CD4-positive, alpha-beta T cell treated with Interleukin-17A for 4 hours (primary cell): Measurements from ENCODE around the gene ATP6V1A.
"Not testable (repeated sequence)": the region's sequence is repeated elsewhere in the genome, so short reads cannot be mapped to it uniquely, and the experiment has no call there.

Experiments used
- DNase-seq: peaks from one replicate; pipeline ENCODE4 v3.0.0-alpha.2; 2020; ENCODE audit warnings: mixed read lengths

ATP6V1A gene

GRCh38 chr3:113829576-113830354 is 82.9 kb downstream of the ATP6V1A start:
- no peak for DNase-seq

DNA sequence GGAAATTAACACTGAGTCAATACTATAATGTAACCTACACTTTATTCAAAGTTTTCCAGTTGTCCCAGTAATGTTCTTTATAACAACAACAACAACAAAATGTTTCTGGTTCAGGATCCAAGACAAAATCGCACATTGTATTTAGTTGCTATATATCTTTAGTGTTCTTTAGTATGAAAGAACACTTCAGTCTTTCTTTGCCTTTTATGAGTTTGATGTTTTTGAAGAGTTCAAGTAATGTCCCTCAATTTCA is 84.2 kb downstream of the ATP6V1A start:
- DNase-seq: no peak

DNA sequence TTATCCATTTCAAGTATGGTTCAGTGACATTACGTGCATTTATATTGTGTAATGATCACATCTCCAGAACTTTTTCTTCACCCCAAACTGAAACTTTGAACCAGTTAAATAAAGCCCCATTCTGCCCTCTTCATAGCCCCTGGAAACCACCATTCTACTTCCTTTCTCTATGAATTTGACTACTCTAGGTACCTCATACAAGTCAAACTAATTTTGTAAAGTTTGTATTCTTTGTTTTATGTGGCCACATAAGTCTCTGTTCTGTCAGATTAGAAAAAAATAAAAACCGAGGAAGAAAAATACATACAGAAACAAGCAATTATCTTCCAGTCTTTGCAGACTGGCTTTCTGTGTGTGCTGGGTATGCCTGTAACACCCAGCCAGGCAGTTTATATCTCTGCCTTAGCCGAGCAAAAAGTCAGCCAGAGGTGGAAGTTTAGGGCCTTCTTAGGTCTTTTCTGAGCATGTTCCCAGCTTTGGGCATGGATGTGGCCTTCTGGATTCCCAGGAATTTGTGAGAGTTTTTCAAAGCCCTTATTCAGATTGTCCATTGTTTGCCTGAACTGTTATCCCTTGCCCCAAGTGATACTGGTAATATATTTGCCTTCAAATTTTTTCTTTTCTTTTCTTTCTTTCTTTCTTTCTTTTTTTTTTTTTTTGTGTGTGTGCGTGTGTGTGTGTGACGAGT is 85.8 kb downstream of the ATP6V1A start:
- no peak for DNase-seq

DNA sequence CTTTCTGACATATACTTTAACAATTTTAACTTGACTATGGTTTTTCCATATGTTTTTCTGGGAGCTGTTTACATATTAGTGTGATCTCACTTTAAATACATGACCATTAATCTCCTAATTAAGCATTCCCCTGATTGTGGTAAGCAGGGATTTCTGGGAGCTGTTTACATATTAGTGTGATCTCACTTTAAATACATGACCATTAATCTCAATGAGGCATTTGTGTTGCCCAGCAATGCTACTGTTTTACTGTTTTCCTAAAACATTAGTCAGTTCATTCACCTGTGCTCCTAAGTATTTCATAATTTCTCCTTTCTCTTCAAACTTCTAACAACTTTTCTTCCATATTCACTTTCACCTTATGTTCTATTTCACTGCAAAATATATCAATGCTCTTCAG is 88.1 kb downstream of the ATP6V1A start:
- no peak for DNase-seq

DNA sequence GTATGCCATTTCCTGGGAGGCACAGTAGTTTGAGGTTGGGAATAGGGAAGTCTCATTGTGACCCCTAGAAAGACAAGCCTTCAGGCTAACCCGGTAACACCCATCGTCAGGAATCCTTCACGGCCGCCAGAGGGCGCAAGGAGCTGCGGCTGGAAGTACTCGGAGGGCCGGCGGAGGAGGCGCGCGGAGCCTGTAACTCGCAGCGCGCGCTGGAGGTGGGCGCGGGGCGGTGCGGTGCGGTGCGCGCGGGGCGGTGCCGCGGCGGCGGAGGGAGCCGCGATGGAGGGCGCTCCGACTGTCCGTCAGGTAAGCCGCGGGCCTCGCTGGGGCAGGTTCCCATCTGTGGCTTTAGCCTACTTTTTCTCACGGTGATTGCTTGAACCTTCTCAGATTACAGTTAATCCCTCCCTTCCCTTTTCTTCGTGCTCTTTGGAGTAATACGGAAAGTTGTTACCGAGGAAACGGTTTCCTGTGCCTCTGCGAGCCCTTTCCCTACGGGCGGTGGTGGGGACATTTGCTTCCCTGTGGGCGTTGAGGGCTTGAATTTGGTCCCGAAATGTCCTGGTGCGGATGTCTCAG is 91.9 kb downstream of the ATP6V1A start, which contains the start of gene GRAMD1C:
GRAMD1C (plus strand) TSS at position 158 of the 579 bp plus-strand sequence; CDS start at position 280, 122 bp downstream.
- peak; percentile 89 for DNase-seq

DNA sequence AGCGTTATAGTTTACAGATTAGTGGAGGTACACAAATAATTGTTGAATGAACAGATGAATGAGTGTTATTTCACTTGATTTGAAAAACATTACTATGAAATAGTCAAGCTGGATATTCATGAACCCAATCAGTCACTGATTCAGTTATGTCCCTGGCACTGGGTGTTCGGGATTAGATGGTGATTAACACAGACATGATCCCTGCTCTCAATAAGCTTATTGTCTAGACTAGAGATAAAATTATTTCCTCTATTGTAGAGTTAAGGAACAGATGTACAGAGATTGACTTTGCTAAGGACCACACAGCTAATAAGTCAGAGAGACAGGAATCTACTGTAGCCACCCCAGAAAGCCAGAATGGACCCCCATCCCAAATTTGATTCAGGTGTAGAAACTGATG is 92.7 kb downstream of the ATP6V1A start:
- DNase-seq: no peak

GRCh38 chr3:113844622-113845222 is 97.9 kb downstream of the ATP6V1A start:
- no peak for DNase-seq

DNA sequence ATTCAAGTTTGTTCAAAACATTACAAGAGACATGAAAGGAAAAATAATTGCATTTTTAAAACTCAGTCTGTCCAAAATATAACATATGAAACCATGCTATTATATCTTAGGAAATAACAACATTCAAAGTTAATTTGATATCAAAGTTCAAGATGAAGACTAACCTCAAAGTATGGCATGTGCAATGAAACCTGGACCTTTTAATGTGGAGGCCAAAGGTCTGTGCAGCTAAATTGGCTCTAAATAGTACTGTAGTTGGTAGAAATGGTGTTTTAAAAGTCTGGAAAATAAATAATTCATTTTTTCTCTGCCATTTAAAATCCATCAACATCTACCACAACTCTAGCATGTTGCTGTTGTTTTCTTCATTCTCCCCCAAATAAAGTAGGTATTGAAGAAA is 100.4 kb downstream of the ATP6V1A start:
- DNase-seq: no peak

DNA sequence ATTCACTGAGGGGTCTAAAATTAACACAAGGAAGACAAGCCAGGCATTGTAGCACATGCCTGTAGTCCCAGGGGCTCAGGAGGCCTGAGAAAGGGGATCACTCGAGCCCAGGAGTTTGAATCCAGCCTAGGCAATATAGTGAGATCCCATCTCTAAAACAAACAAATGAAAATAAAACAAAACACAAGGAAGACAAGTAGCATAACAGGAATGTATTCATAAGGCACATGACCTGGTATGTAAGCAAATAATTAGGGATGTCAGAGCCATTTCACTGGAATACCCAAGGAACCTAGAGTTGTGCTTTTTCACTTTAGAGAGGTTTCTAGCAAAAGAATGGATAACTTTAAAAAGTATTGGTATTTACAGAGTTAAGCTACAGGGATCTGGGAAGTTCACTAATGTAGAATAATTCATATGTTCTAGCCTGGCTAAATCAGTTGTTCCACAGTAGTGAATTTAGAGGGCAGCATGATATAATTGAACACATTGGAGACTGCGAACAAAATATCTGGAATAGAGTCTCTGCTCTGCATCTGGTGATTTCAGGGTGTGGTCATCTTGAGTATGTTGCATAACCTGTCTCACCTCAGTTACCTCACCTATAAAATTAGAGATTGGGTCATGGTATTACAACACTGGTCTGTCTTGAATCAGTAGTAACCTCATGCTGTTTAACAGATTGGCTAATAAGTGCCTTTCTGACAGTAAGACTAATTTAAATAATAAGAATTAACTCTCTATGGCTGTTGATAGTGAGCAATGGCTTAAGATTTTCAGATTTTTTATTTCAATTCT is 101.0 kb downstream of the ATP6V1A start:
- no peak for DNase-seq

DNA sequence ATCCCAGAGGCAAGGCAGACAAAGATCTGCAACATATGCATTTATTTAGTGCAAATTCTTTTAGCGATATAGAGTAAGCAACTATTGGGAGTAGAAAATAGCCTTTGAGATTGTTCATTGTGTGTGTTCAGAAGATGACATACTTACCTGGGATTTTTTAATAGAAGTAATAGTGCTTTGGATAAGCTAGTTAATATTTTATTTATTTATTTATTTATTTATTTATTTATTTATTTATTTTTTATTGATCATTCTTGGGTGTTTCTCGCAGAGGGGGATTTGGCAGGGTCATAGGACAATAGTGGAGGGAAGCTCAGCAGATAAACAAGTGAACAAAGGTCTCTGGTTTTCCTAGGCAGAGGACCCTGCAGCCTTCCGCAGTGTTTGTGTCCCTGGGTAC is 102.2 kb downstream of the ATP6V1A start:
- DNase-seq: not testable (repeated sequence)

DNA sequence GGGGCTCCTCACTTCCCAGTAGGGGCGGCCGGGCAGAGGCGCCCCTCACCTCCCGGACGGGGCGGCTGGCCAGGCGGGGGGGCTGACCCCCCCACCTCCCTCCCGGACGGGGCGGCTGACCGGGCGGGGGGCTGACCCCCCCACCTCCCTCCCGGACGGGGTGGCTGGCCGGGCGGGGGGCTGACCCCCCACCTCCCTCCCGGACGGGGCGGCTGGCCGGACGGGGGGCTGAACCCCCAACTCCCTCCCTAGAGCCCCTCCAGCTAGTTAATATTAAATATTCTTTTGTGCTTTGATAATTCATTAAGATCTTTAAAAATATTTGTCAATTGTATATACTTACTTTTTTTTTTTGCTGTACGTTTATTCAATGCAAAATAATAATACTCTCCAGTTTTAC is 103.0 kb downstream of the ATP6V1A start:
- not testable (repeated sequence) for DNase-seq

DNA sequence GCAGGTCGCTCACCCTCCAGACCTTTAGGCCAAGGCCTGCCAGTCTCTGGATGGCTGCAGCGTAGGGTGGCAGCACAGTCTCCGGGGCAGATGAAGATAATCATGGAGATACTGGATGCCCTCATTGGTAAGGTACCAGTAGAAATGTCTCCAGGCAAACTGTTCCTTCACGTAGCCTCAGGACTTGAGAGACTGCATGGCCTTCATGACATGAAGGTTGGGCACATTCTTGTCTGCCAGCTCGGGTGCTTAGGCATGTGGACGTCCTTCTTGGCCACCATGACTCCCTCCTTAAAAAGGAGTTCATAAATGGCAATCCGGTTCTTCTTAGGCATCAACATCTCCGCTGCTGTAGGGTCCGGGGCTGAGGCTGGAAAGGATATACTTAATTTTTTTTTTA is 103.6 kb downstream of the ATP6V1A start:
- DNase-seq: not testable (repeated sequence)

GRCh38 chr3:113852506-113852905 is 105.7 kb downstream of the ATP6V1A start:
- no peak for DNase-seq
